ENCODE data around the gene BTNL9.

BTNL9 gene

DNA sequence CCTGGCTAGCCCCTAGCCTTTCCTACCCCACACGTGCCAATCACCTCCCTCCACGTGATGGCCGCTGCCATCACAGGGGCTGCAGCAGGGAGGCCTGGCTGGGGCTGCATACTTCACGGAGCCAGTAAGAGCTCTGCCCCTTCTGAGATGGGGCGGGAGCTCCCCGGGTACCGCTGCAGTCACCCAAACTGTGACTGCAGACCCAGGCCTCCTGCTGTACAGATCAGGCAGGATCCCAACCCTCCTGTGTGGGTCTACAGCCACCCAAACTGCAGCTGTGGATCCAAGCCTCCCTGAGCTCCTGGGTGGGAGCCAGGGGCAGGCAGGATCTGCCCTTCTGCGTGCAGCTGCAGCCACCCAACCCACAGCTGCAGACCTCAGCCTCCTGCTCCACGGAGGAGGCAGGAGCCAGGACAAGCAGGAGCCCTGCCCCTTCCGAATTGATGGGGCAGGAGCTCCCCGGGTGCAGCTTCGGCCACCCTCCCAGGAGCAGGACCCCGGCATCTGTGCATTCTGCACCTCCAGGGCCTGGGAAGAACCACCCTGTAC is 3.2 kb upstream of the BTNL9 start:
- no peak for DNase-seq (ENCODE audit: low read depth)
- no peak overlapping the region for H3K4me3 ChIP-seq (ENCODE audit: low read length)
- TF ChIP-seq, protein P1, sequence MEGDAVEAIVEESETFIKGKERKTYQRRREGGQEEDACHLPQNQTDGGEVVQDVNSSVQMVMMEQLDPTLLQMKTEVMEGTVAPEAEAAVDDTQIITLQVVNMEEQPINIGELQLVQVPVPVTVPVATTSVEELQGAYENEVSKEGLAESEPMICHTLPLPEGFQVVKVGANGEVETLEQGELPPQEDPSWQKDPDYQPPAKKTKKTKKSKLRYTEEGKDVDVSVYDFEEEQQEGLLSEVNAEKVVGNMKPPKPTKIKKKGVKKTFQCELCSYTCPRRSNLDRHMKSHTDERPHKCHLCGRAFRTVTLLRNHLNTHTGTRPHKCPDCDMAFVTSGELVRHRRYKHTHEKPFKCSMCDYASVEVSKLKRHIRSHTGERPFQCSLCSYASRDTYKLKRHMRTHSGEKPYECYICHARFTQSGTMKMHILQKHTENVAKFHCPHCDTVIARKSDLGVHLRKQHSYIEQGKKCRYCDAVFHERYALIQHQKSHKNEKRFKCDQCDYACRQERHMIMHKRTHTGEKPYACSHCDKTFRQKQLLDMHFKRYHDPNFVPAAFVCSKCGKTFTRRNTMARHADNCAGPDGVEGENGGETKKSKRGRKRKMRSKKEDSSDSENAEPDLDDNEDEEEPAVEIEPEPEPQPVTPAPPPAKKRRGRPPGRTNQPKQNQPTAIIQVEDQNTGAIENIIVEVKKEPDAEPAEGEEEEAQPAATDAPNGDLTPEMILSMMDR (IDR thresholded peaks at IDR 0.05; ENCODE audit: insufficient read depth, low read depth, low read length, missing control alignments): no peak

DNA sequence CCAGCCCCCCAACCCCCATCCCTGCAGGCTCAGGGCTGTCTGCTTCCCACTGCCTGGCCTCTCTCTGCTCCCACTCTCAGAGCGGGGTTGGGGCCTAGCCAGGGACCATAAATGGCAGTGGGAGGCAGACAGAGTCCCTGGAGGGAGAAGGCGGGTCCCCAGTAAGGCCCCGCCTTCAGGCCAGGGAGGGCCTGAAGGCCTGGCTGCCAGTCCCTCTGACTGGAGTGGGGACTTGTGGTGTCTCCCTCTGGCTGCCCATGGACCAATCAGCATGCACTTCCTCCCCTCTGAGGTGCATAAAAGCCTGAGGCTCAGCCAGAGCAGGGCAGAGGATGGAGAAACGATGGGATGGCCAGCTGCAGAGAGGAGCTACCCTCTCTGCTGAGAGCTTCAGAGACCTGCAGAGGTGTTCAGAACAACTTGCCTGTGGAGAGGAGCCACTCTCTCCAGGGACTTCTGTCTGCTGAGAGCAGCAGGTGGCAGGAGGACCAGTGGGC is 2.7 kb upstream of the BTNL9 start:
- DNase-seq (ENCODE audit: low read depth): no peak
- H3K4me3 ChIP-seq (ENCODE audit: low read length): no peak overlapping the region
- TF ChIP-seq, protein P1 (IDR thresholded peaks at IDR 0.05; ENCODE audit: insufficient read depth, low read depth, low read length, missing control alignments): no peak

DNA sequence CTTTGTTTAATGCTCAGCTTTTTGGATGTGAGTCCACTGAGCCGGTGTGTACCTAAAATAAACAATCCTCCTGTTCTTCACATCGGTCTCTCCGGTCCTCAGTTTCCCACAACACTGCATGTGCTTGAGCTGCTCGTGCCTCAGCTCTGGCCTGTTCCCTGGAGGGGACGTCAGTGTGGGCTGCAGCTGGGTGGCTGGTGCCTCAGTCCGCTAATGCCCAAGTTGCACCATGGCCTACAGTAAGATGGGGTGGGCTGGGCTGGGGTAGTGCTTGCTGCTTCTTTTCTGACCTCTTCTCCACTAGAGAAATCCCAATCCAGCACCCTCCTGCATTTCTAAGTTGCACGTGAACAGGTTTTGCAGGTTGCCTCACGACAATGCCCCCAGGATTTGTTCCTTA is 595 bp upstream of the BTNL9 start:
- H3K4me3 ChIP-seq (ENCODE audit: low read length): no peak overlapping the region
- TF ChIP-seq, protein P1 (IDR thresholded peaks at IDR 0.05; ENCODE audit: insufficient read depth, low read depth, low read length, missing control alignments): no peak
- no peak for DNase-seq (ENCODE audit: low read depth)

- no peak overlapping the region for H3K4me3 ChIP-seq (ENCODE audit: low read length)
- DNase-seq (ENCODE audit: low read depth): no peak
- TF ChIP-seq, protein P1 (IDR thresholded peaks at IDR 0.05; ENCODE audit: insufficient read depth, low read depth, low read length, missing control alignments): no peak
Observed at GRCh38 chr5:181040631-181040945, 522 bp downstream of the BTNL9 start.

- TF ChIP-seq, protein P1 (IDR thresholded peaks at IDR 0.05; ENCODE audit: insufficient read depth, low read depth, low read length, missing control alignments): no peak
- DNase-seq (ENCODE audit: low read depth): no peak
- no peak overlapping the region for H3K4me3 ChIP-seq (ENCODE audit: low read length)
Observed at GRCh38 chr5:181041043-181041442, 977 bp downstream of the BTNL9 start.

DNA sequence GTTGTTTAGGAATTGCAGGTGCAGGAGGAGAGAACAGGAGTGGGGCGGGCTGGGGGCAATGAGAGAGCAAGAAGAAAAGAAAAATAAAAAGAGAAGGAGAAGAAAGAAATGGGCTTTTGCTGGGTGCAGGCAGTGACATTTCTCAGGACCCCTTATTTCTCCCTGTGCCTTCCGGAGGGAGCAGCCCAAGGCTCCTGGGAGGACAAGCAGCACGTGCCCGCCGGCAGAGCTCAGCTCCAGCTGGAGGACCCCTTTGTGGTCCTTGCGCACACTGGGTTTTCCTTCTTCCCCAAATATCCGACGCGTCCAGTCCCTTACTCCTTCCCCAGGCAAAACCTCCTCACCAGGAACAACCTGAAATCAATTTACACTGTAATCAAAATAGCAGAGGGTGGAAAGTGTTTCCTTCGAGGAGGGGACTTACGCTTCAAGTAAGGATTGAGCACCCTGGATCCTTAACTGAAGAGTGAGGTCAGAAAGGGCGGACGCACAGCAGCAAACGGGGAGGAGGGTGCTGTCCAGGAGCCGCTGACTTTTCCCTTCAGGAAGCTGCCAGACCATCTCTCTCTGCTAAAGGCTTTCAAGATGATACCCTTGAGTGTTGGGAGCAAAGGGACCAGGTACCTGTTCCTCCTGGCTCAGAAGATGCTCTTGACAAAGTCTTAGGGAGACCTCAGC is 2.1 kb downstream of the BTNL9 start:
- TF ChIP-seq, protein P1 (IDR thresholded peaks at IDR 0.05; ENCODE audit: insufficient read depth, low read depth, low read length, missing control alignments): no peak
- H3K4me3 ChIP-seq (ENCODE audit: low read length): no peak overlapping the region
- no peak for DNase-seq (ENCODE audit: low read depth)

DNA sequence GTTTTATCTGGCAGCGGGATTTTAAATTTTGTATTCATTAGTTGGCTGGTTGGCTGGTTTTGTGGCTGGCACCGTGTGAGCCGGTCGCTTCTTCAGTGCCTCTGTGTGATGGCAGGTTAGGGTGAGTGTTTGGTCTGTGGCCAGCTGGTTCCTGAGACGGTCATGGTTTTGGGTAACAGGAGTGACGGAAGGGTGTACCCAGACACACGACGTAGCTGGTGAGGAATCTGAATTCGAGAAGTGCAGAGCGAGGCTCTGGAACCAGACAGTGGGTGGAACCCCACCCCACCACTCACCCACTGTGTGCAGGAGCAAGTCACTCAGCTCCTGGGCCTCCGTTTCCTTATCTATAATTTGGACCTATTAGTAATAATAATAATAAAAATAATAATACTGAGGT is 2.7 kb downstream of the BTNL9 start:
- no peak overlapping the region for H3K4me3 ChIP-seq (ENCODE audit: low read length)
- no peak for DNase-seq (ENCODE audit: low read depth)
- TF ChIP-seq, protein P1 (IDR thresholded peaks at IDR 0.05; ENCODE audit: insufficient read depth, low read depth, low read length, missing control alignments): no peak

Measured in epithelial cell of esophagus (primary cell).